C4-2B (cell line): ENCODE results near the gene RPRML.

ENCODE experiments used
- ZFX ChIP-seq: fragments of 450-650 bp; IDR thresholded peaks from 2 replicates; pipeline ENCODE4 v1.6.1; 2017
- TF ChIP-seq, protein P1 (sequence below): fragments of 450-650 bp; conservative IDR thresholded peaks from 2 replicates; pipeline ENCODE4 v1.5.1; 2017; ENCODE audit warnings: mild to moderate bottlenecking

DNA sequence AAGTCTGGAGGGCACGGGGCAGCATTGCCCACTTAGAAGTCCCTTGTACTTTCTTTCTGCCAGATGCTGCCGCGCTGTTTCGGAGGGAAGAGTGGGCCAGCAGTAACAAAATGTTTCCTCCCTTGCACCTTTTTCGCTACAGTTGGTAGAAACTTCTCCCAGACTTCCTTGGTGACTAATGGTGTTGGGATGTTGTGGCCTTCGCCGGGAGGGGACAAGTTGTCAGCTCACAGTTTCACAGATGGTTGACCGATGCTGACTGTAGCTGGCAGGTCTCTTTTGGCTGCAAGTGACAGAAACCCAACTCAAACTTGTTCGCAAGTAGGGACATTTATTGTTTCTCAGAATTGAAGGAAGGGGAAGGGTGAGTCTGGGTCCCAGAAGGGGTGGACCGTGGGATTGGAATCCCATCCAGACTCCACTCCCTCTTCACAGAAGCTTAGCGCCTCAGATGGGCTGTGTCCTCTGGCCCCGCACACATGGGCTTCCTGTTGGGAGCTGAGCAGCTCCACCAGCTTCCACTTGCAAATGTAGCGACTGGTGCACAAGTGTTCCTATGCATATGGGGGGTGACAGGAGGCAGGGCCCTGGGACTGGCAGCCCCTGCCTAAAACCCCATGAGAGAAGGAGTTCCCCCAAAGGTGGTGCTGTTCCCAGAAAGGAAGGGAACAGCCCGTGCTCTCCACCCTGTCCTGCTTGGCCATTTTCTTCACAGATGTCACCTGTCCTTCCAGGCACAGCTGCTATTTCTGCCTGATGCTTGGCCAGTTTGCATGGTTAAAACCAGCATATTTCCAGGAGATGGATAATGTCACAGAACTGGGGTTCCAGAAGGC lies 30.9 kb upstream of the RPRML start:
- TF ChIP-seq, protein P1, sequence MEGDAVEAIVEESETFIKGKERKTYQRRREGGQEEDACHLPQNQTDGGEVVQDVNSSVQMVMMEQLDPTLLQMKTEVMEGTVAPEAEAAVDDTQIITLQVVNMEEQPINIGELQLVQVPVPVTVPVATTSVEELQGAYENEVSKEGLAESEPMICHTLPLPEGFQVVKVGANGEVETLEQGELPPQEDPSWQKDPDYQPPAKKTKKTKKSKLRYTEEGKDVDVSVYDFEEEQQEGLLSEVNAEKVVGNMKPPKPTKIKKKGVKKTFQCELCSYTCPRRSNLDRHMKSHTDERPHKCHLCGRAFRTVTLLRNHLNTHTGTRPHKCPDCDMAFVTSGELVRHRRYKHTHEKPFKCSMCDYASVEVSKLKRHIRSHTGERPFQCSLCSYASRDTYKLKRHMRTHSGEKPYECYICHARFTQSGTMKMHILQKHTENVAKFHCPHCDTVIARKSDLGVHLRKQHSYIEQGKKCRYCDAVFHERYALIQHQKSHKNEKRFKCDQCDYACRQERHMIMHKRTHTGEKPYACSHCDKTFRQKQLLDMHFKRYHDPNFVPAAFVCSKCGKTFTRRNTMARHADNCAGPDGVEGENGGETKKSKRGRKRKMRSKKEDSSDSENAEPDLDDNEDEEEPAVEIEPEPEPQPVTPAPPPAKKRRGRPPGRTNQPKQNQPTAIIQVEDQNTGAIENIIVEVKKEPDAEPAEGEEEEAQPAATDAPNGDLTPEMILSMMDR = no peak
- TF ChIP-seq ZFX = no peak
